ENCODE measurements around the gene COASY. TPM values are rescaled to one million over a fixed set of nuclear protein-coding genes. Genes with fewer than 3 reads are reported as not detected.
"Not testable (repeated sequence)": the region's sequence is repeated elsewhere in the genome, so short reads cannot be mapped to it uniquely, and the experiment has no call there.

The COASY gene
- polyA plus RNA-seq, 3 donors, result 52.6 to 63.8 (median 57.9) TPM

DNA sequence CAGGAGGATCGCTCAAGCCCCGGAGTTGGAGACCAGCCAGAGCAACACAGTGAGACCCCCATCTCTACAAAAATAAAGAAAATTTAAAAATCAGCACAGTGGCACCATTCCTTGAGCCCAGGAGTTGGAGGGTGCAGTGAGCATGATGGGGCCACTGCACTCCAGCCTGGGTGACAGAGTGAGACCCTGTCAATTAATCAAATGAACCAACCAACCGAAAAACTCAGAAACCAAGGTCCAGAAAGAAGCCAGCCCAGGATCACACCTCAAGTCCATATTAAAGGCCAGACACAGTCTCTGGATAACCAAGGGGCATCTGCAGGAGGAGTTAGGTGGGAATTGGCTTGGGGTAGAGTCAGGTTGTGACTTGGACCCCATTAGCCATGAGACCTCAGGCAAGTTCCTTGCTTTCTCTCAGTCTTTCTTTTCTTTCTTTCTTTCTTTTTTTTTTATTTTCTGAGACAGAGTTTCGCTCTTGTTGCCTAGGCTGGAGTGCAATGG, 6.8 kb upstream of the COASY start:
- intact Hi-C loops (cut with micrococcal nuclease), result no loop called here
- Mint-ChIP-seq H3K9me3 (no peaks in the 10 kb centered on the region), H3K4me3 (peak overlapping the region; percentile 94 to 97), H3K36me3 (peaks cover 0 to 7% of the 10 kb centered on the region in 2 donors), H3K4me1 (peaks cover 25% of the 10 kb centered on the region), H3K27me3 (ENCODE audit: low read depth in 3 of 3) (peaks cover under 1 to 7% (median 2%) of the 10 kb centered on the region in 3 donors), H3K27ac (peak overlapping the region in 6 of 7 donors; percentile 81 to 94 (median 88))
- Histone ChIP-seq H3K4me3 (replicated peaks in 1 of 3; ENCODE audit: low read depth in 2 of 3, low read length in 3 of 3) (peak overlapping the region; percentile 77 to 94 (median 83)), H3K27me3 (ENCODE audit: control insufficient read depth in 2 of 2, insufficient read depth in 2 of 2, low read length in 2 of 2) (no peaks in the 10 kb centered on the region), H3K4me1 (ENCODE audit: control insufficient read depth in 1 of 2, insufficient read depth in 2 of 2, low read length in 2 of 2) (peaks cover 18 to 22% of the 10 kb centered on the region in 2 donors), H3K79me2 (ENCODE audit: insufficient read depth, low read length) (peaks cover 11% of the 10 kb centered on the region), H2AFZ (ENCODE audit: insufficient read depth, low read depth, low read length, poor library complexity, severe bottlenecking) (peak overlapping the region; percentile 99), H3K4me2 (replicated peaks; ENCODE audit: extremely low read depth, low read length, poor library complexity, severe bottlenecking) (peak overlapping the region; percentile 99), H4K20me1 (ENCODE audit: insufficient read depth, low read length) (no peaks in the 10 kb centered on the region), H3K36me3 (replicated peaks in 1 of 2; ENCODE audit: control insufficient read depth in 1 of 2, insufficient read depth in 2 of 2, low read length in 2 of 2) (no peaks in the 10 kb centered on the region), H3K27ac (ENCODE audit: low read depth in 1 of 2, low read length in 2 of 2) (peak overlapping the region; percentile 53 to 83), H3K9ac (ENCODE audit: insufficient read depth, low read length, poor library complexity, severe bottlenecking) (peak overlapping the region; percentile 91), H3K9me3 (replicated peaks in 1 of 2; ENCODE audit: control insufficient read depth in 1 of 2, insufficient read depth in 1 of 2, low read length in 2 of 2) (no peaks in the 10 kb centered on the region)
- 100% methylated on average over 1 of the region's 4 CpGs for WGBS (ENCODE audit: insufficient coverage)
- no peak for DNase-seq
- TF ChIP-seq, protein P1, sequence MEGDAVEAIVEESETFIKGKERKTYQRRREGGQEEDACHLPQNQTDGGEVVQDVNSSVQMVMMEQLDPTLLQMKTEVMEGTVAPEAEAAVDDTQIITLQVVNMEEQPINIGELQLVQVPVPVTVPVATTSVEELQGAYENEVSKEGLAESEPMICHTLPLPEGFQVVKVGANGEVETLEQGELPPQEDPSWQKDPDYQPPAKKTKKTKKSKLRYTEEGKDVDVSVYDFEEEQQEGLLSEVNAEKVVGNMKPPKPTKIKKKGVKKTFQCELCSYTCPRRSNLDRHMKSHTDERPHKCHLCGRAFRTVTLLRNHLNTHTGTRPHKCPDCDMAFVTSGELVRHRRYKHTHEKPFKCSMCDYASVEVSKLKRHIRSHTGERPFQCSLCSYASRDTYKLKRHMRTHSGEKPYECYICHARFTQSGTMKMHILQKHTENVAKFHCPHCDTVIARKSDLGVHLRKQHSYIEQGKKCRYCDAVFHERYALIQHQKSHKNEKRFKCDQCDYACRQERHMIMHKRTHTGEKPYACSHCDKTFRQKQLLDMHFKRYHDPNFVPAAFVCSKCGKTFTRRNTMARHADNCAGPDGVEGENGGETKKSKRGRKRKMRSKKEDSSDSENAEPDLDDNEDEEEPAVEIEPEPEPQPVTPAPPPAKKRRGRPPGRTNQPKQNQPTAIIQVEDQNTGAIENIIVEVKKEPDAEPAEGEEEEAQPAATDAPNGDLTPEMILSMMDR (IDR thresholded peaks at IDR 0.05), result no peak

DNA sequence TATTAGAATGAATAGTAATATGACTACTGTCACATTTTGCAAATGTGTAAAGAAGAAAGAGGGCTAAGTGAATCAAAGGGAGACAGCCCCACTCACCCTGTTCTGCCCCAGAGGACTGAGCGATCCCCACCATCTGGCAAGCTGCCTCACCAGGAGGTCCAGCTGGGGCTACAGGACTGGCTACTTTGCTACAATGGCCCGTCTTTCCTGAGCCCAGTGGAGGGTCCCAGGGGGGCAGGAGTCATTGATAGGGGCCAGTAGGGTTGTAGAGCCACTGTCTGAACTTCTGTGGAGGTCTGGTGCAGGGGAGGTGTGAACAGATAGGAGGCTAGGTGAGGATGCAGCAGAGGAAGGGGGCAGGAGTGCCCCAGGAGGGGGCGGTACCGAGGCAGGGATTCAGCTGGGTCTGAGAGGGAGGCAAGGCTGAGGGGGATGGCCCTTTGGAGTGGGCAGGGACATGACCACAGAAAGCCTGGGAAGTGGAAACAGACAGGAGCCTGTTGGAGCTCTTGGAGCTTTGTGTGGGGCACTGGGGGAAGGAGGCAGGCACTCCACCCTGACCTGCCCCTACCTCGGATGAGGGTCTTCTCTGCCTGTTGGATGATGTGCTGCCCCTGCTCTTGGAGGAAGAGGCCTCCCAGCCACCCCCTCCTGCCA, 5.9 kb upstream of the COASY start:
- H3K27me3 Mint-ChIP-seq (ENCODE audit: low read depth in 3 of 3); H4K20me1 ChIP-seq (ENCODE audit: insufficient read depth, low read length); H2AFZ ChIP-seq (ENCODE audit: insufficient read depth, low read depth, low read length, poor library complexity, severe bottlenecking); H3K27ac ChIP-seq (ENCODE audit: low read depth in 1 of 2, low read length in 2 of 2); H3K4me3 Mint-ChIP-seq; H3K27me3 ChIP-seq (ENCODE audit: control insufficient read depth in 2 of 2, insufficient read depth in 2 of 2, low read length in 2 of 2); H3K9me3 ChIP-seq (replicated peaks in 1 of 2; ENCODE audit: control insufficient read depth in 1 of 2, insufficient read depth in 1 of 2, low read length in 2 of 2); H3K4me3 ChIP-seq (replicated peaks in 1 of 3; ENCODE audit: low read depth in 2 of 3, low read length in 3 of 3); intact Hi-C loops (cut with micrococcal nuclease); H3K4me2 ChIP-seq (replicated peaks; ENCODE audit: extremely low read depth, low read length, poor library complexity, severe bottlenecking); H3K9me3 Mint-ChIP-seq; H3K9ac ChIP-seq (ENCODE audit: insufficient read depth, low read length, poor library complexity, severe bottlenecking); H3K36me3 ChIP-seq (replicated peaks in 1 of 2; ENCODE audit: control insufficient read depth in 1 of 2, insufficient read depth in 2 of 2, low read length in 2 of 2); H3K36me3 Mint-ChIP-seq; H3K27ac Mint-ChIP-seq; DNase-seq: not testable (repeated sequence)
- H3K4me1 Mint-ChIP-seq, result peaks cover 25% of the 10 kb centered on the region
- H3K79me2 ChIP-seq (ENCODE audit: insufficient read depth, low read length), result peaks cover 11% of the 10 kb centered on the region
- WGBS (ENCODE audit: insufficient coverage), result 53% methylated on average over 4 of the region's 5 CpGs
- peaks cover 18 to 22% of the 10 kb centered on the region in 2 donors for H3K4me1 ChIP-seq (ENCODE audit: control insufficient read depth in 1 of 2, insufficient read depth in 2 of 2, low read length in 2 of 2)
